ENCODE results near the gene MED15.

DNA sequence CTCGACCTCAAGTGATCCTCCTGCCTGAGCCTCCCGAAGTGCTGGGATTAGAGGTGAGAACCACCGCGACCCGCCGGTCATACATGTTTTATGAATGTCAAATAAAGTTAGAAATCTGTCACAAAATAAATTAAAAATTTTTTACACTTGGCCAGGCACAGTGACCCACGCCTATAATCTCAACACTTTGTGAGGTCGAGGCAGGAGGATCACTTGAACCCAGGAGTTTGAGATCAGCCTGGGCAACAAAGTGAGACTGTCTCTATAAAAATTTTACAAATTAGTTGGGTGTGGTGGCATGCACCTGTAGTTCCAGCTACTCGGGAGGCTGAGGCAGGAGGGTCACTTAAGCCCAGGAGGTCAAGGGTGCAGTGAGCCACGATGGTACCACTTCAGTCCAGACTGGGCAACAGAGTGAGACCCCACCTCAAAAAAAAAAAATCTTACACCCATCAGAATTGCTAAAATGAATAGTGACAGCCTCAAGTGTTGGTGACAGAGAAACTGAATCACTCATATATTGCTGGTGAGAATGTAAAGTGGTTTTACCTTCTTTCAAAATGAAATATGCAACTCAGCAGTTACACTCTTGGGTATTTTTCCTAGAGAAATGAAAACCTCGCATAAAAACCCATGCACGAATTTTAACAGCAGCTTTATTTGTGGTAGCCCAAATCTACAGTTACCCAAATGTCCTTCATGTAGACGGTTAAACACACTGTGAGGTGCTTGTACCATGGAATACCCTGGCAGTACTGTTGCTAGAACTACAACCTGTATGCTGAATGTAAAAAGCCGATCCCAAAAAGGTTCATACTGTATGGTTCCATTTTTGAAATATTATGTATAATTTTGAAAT lies 55.4 kb downstream of the MED15 start:
- no peak for TF ChIP-seq MAZ (IDR thresholded peaks at IDR 0.05; ENCODE audit: borderline replicate concordance, low read depth, low read length)
- TF ChIP-seq, protein P1, sequence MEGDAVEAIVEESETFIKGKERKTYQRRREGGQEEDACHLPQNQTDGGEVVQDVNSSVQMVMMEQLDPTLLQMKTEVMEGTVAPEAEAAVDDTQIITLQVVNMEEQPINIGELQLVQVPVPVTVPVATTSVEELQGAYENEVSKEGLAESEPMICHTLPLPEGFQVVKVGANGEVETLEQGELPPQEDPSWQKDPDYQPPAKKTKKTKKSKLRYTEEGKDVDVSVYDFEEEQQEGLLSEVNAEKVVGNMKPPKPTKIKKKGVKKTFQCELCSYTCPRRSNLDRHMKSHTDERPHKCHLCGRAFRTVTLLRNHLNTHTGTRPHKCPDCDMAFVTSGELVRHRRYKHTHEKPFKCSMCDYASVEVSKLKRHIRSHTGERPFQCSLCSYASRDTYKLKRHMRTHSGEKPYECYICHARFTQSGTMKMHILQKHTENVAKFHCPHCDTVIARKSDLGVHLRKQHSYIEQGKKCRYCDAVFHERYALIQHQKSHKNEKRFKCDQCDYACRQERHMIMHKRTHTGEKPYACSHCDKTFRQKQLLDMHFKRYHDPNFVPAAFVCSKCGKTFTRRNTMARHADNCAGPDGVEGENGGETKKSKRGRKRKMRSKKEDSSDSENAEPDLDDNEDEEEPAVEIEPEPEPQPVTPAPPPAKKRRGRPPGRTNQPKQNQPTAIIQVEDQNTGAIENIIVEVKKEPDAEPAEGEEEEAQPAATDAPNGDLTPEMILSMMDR (conservative IDR thresholded peaks at IDR 0.05; ENCODE audit: low read depth, low read length), result no peak
- TF ChIP-seq SMC3 (IDR thresholded peaks at IDR 0.05; ENCODE audit: low read depth, low read length), result no peak
- no peak for TF ChIP-seq RAD21 (IDR thresholded peaks at IDR 0.05; ENCODE audit: low read length)
- TF ChIP-seq CEBPB (IDR thresholded peaks at IDR 0.05; ENCODE audit: low read depth, low read length), result no peak
- no peak for TF ChIP-seq POLR2A (IDR thresholded peaks at IDR 0.05; ENCODE audit: low read depth, low read length)
- no peak for TF ChIP-seq RFX5 (IDR thresholded peaks at IDR 0.05; ENCODE audit: low read depth, low read length)
- no peak for TF ChIP-seq BHLHE40 (IDR thresholded peaks at IDR 0.05; ENCODE audit: low read depth, low read length)
- TF ChIP-seq MXI1 (IDR thresholded peaks at IDR 0.05; ENCODE audit: borderline replicate concordance, low read depth, low read length), result no peak

All from IMR-90 (cell line).